Measurements from ENCODE around the gene CDKL1.

DNA sequence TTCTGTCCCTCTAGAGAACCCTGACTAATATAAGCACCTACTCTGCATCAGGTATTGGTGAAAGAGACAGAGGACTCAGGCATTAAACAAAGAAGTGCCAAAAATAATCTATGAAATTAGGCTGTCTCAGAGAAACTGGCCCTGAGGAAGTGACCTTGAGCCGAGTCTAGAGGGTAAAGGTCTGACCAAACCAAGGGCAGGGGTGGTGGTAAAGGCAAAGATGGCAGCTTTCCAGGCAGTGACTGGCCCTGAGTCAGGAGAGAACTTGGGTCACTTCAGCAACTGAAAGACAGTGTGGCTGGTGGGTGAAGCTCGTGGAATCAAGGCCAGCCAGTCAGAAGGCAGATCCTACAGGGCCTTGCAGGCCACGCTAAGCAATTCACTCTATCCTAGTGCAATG lies 30.6 kb downstream of the CDKL1 start:
- TF ChIP-seq, protein P1, sequence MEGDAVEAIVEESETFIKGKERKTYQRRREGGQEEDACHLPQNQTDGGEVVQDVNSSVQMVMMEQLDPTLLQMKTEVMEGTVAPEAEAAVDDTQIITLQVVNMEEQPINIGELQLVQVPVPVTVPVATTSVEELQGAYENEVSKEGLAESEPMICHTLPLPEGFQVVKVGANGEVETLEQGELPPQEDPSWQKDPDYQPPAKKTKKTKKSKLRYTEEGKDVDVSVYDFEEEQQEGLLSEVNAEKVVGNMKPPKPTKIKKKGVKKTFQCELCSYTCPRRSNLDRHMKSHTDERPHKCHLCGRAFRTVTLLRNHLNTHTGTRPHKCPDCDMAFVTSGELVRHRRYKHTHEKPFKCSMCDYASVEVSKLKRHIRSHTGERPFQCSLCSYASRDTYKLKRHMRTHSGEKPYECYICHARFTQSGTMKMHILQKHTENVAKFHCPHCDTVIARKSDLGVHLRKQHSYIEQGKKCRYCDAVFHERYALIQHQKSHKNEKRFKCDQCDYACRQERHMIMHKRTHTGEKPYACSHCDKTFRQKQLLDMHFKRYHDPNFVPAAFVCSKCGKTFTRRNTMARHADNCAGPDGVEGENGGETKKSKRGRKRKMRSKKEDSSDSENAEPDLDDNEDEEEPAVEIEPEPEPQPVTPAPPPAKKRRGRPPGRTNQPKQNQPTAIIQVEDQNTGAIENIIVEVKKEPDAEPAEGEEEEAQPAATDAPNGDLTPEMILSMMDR (conservative IDR thresholded peaks at IDR 0.05; ENCODE audit: low read depth, low read length), result no peak
- TF ChIP-seq EZH2 (IDR thresholded peaks at IDR 0.05; ENCODE audit: borderline replicate concordance, low read depth, low read length, poor library complexity, severe bottlenecking), result no peak
